SH-SY5Y (cell line): ENCODE results near the gene GABRD.

Experiments used
- GATA2 ChIP-seq: IDR thresholded peaks from 2 replicates; pipeline ENCODE4 v1.6.1; 2011; ENCODE audit warnings: mild to moderate bottlenecking, low read depth, low read length
- GATA3 ChIP-seq: IDR thresholded peaks from 2 replicates; pipeline ENCODE4 v1.6.1; 2011; ENCODE audit warnings: low read depth, mild to moderate bottlenecking, low read length, moderate library complexity

Gene GABRD

DNA sequence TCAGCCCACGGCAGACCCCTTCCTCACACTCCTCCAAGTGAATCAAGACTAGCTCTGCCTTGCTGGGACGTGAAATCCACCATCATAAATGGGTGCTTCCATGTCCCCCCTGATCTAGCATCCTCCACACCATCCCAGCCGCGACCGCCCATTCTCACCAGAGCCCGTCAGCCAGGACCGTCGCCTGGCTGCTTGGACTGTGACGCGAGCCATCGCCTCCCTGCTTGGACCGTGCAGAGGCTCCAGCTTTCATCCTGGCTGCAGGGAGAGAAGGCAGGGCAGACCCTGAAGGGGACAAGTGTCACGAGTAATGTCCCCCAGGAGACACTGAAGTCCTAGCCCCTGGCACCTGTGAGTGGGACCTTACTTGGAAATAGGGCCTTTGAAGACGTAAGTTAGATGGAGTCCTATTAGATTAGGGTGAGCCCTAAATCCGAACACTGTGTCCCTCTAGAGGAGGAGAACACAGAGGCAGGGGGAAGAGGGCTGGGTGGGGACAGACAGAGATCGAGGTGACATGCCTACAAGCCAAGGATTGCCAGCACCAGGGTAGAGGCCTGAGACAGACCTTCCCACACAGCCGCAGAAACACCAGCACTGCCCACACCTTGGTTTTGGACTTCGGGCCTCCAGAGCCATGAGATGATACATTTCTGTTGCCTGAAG lies 18.3 kb downstream of the GABRD start:
- TF ChIP-seq GATA3 (no peak), GATA2 (no peak)

DNA sequence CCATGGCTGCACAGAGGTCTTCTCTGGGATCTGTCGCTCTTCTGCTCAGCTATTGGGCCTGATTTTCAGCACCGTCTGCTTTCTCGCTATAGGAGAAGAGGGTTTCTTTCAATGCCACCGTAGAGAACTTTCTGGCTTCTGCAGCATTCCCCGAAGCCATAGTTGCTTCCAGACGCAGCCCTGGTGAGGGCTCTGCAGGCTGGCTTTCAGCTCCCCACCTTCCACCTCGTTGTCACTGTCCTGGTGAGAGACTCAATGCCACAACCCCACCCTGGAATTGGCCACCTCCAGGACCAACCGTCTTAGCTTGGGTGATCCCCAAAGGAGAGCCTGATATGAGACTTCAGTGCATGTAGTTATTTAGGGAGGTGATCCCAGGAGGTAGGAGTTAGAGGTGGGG lies 19.1 kb downstream of the GABRD start:
- TF ChIP-seq GATA2 (no peak), GATA3 (no peak)

DNA sequence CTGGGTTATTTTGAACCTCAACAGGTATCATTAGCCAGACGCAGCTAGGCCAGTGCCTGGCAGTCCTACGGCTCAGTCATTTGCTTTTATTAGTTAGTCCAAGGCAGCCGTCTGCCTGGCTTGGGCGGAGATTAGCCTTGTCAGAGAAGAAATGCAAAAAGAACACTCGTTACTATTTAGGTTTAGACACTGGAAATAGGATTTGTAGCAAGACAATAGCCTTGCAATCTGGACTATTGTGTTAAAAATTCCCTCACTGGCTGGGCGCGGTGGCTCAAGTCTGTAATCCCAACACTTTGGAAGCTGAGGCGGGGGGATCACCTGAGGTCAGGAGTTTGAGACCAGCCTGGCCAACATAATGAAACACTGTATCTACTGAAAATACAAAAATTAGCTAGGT lies 20.1 kb downstream of the GABRD start:
- TF ChIP-seq GATA3 (no peak), GATA2 (no peak)

DNA sequence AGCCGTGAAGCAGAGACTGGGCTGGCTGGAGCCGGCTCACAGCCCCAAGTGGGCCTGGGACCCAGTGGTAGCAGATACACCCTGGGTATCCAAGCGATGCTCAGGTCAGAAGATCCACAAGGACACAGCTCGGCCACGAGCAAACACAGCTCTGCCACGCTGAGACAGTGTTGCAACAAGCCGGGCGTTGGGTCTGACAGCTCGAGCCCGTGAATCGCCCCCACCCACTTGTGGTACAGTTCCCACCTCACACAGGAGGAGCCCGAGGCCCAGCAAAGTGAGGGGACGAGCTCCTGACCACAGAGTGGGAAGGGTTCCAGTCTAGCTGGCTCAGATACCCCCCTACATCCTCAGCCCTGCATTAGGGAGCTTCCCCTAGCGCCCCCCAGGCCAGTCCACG lies 22.2 kb downstream of the GABRD start:
- no peak for TF ChIP-seq GATA3
- no peak for TF ChIP-seq GATA2

DNA sequence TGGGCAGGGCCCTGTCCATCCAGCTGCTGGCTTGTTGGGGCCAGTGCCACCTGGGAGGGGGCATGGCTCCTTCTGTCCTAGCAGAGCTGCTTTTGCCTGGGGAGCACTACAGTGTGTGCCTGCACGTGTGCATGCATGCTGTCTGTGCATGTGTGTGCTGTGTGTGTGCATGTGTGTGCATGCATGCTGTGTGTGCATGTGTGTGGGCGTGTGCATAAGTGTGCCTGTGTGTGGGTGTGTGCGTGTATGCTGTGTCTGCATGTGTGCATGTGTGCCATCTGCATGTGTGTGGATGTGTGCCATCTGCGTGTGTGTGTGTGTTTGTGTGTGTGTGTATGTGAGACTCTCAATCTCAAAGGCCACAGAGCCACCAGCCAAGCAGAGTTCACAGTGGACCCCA lies 22.7 kb downstream of the GABRD start:
- no peak for TF ChIP-seq GATA2
- no peak for TF ChIP-seq GATA3

DNA sequence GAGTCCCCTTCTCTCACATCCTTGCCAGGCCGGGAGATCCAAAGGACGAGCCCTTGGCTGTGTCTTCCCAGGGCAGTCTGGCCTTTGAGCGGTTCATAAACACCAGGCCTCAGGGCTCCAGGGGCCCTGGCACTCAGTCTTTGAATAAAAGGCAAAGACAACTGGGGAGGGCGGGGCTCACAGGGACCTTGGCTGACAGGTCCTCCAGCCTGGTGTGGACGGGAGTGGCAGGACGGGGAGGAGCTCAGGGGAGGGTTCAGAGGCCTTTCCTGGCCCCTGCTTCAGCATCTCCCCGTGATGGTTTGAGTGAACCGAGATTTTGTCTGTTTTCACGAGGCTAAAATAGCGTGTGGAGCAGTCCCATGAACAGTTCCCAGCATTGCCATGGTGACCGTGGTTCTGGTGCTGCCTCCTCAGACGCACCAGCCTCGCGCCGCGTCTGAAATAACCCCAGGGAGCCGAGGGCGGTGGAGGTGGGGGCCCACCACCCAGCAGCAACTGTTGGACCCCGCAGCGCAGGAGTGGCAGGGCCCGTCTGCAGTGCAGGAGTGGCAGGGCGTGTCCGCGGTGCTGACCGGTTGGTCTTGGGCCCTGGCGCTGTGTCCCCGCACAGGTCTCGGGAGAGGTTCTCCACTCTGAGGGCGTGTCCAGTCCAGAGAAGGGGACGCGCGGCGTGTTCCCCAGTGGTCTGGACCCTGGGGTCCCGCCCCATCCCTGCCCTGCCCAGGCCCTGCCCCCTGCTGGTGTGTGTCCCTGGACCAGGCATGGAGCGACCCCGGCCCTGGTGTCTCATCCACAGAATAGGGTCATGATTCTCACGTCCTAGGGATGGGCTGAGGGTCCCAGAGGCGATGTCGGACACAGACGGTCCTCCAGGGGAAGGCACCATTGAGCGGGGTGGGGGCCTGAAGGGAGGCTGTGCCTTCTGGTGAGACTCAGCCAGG lies 24.0 kb downstream of the GABRD start:
- no peak for TF ChIP-seq GATA3
- no peak for TF ChIP-seq GATA2

DNA sequence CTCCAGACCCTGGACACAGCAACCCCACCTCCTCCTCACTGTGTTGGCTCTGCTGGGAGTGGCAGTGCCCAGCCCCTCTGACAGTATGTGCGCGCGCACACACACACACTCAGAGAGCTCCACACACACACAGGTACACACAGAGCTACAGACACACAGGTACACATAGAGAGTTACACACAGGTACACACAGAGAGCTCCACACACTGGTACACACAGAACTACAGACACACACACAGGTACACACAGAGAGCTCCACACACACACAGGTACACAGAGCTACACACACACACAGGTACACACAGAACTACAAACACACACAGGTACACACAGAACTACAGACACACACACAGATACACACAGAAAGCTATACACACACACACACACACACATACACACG lies 24.7 kb downstream of the GABRD start:
- TF ChIP-seq GATA3 (no peak), GATA2 (no peak)

DNA sequence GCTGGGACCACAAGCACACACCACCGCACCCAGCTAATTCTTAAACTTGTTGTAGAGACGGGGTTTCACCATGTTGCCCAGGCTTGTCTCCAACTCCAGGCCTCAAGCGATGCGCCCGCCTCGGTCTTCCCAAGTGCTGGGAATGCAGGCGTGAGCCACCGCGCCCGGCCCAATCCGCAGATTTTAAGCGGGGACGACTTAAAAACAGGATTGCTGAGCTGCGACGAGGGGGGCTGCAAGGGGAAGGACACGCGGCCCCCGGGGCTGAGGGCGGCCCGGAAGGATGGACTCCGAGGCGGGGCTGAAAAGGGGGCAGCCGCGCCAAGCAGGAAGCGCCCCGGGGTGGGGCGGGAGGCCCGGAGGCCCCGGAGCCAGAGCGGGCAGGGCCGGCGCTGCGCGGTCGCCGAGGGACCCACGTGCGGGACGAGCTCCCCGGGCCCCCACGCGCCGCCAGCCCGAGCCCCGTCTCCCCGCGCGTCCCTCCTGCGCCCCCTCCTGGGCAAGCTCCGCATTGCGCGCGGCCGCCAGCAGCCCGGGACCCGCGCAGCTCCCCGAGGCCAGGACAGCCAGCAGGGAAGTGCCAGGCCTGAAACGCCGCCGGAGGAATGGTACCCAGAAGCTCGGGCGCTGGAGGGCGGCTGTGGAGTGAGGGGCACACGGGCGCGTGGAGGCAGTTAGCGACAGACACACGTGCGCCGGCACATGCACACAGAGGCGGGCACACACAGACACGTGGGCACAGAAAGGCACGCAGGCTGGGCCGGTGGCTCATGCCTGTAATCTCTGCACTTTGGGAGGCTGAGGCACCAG lies 25.6 kb downstream of the GABRD start:
- TF ChIP-seq GATA2 (no peak), GATA3 (no peak)

DNA sequence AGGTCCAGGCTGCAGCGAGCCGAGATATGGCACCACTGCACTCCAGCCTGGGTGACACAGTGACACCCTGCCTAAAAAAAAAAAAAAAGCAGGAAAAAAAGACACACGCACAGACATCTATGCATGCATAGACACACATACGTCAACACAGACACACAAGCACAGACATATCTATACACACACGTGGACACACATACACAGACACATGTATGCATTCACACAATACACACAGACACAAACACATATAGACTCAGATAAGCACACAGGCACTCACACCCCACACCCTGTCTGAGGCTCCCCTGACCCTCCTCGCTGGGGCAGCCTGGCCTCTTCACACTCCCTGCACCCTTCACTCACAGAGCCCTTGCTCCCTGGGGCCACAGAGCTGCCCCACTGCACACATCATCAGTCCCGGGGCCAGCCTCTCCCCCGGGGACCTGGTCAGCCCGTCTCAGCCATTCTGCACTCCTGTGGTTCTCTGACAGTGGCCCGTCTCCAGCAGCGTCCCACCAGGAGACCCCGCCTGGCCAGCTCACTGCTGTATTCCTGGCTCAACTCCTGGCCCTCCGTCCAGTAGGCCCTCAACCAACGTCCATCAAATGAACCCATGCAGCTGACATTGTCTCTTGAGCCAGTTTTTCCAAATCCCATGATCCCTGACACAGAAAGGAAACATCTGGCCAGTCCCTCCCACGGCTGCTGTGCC lies 26.5 kb downstream of the GABRD start:
- TF ChIP-seq GATA3 (no peak), GATA2 (no peak)

DNA sequence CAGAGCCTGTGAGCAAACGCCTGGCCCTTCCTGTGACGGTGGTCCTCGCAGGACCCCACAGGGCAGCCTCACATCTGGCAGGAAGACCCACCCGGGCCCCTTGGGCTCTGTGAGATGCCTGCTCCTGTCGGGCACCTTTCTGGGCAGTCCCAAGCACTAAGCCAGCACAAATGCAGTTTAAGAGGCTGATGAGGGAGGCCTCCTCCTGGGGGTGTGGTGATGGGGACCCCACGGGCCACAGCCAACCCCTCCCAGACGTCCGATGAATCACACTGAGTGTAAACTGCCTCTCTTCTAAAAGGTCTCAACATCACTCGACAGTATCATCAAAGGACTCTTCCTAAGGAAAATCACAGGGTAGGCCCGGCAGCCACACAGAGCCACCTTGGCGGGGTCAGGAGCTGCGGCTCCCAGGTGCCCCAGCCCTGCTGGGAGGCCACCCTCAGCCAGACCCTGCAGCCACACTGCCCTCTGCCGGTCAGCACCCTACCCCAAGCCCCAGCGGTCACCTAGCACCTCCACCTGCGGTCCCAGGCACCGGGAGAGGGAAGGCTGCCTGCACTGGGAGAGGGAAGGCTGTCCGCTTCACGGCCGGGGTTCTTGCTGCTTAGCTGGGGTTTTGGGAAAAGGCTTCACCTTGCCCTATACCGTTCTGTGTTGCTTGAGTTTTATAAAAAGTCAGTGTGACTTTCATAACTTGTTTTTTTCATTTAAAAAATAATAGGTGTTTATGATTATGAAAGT lies 27.2 kb downstream of the GABRD start:
- no peak for TF ChIP-seq GATA3
- TF ChIP-seq GATA2 = no peak

DNA sequence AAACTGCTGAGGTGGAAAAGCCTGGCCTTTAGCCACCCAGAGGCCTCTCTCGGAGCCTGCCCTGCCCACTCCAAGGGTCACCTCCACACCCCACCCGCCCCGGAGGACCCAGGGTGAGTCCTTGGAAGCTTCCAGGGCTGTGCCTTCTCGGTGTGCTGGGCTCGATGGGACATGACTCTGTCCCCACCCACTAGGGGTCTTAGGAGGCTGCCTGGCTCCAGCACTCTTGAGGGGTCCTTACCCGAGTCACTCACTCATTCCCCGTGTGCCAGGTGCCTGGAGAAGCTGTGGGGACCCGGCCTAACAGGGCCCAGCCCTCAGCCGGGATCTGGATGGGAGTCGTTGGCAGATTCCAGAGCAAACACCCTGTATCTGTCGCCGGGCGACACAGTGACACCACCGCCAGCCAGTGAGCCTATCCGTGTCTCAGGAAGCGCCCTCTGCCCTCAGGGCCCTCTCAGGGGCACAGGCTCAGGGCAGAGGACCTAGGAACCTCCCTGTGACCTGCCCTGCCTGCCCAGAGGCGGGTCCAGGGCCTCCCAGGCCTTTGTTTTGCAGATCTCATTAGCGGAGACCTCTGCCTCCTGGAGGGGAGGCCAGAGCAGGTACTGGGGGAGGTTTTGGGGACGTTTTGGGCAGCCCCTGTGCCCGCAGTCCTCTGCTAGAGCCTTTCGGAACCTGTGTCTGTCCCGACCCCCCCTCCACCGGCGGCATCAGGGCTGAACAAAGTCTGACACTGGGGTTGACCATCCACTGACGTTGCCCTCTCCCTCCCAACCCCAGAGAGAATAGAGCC lies 28.0 kb downstream of the GABRD start:
- TF ChIP-seq GATA2 (no peak), GATA3 (no peak)

DNA sequence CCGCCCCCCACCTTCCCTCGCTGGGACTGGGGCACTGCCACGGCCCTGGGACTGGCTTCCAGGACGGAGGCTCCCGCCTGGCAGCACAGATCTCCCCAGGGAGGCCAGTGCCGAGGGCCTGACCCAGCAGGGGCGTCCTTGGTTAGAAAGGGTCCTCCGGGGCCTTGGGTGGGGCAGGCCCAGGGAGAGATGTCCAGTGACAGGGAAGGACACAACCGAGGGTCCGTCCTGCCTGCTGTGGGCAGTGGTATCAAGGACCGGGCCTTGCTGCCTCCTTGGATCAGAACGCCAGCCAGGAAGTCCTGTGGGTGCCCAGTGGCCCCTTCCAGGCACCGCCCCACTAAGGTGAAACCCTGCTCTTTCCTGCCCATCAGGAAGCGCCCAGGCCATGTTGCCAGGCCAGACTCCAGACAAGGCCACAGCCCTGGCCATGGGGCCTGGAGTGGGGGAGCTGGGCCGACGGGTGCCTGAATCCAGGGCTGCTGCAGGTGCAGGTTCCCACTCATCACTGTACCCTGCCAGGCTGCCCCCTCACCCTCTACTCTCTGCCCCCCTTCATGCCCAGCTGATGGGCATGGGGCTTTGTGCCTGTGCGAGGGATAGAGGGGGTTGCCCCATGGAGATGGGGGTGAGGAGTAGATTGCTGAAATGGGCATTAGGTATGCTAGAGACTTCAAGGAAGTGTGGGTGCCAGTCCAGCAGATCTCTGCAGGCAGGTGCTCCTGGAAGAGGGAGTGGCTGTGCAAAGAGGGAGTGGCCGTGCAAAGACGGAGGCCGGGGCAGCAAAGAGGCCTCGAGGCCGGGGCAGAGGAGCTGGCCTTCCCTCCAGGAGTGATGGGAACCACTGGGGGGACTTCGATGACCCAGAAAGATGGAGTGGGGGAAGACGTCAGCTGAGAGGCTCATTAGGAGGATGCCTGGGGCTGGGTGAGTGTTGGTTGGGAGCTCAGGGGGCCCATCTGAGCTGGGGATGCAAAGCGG lies 28.9 kb downstream of the GABRD start:
- TF ChIP-seq GATA2 (no peak), GATA3 (no peak)
